IMR-90 (cell line): ENCODE measurements around the gene KLHL14.
"Not testable (repeated sequence)": the region's sequence is repeated elsewhere in the genome, so short reads cannot be mapped to it uniquely, and the experiment has no call there.

Source experiments
- POLR2A ChIP-seq: IDR thresholded peaks from 2 replicates; pipeline ENCODE4 v1.6.1; 2012; ENCODE audit warnings: mild to moderate bottlenecking, low read depth, low read length
- RFX5 ChIP-seq: IDR thresholded peaks from 2 replicates; pipeline ENCODE4 v1.8.0; 2012; ENCODE audit warnings: low read depth, mild to moderate bottlenecking, low read length, moderate library complexity
- TF ChIP-seq, protein P1 (sequence below): conservative IDR thresholded peaks from 2 replicates; pipeline ENCODE4 v1.5.1; 2012; ENCODE audit warnings: mild to moderate bottlenecking, low read depth, low read length, improper control_type of control experiment
- TF ChIP-seq, protein P2 (sequence below): fragments of 150-350 bp; IDR thresholded peaks from 2 replicates; pipeline ENCODE4 v1.6.1; 2016; ENCODE audit warnings: low read depth, mild to moderate bottlenecking, low read length, moderate library complexity, borderline replicate concordance

DNA sequence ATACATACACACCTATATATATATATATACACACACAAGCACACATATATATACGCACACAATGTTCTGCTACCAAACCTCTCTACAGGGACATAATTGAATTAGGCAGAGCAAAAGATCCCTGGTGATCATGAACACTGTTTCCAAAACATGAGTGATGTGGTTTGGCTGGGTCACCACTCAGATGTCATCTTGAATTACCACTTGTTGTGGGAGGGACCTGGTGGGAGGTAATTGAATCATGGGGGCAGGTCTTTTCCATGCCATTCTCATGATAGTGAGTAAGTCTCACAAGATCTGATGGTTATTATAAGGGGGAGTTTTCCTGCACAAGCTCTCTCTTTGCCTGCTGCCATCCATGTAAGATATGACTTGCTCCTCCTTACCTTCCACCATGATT, 135.2 kb downstream of the KLHL14 start:
- TF ChIP-seq, protein P1, sequence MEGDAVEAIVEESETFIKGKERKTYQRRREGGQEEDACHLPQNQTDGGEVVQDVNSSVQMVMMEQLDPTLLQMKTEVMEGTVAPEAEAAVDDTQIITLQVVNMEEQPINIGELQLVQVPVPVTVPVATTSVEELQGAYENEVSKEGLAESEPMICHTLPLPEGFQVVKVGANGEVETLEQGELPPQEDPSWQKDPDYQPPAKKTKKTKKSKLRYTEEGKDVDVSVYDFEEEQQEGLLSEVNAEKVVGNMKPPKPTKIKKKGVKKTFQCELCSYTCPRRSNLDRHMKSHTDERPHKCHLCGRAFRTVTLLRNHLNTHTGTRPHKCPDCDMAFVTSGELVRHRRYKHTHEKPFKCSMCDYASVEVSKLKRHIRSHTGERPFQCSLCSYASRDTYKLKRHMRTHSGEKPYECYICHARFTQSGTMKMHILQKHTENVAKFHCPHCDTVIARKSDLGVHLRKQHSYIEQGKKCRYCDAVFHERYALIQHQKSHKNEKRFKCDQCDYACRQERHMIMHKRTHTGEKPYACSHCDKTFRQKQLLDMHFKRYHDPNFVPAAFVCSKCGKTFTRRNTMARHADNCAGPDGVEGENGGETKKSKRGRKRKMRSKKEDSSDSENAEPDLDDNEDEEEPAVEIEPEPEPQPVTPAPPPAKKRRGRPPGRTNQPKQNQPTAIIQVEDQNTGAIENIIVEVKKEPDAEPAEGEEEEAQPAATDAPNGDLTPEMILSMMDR = not testable (repeated sequence)
- TF ChIP-seq POLR2A, RFX5: not testable (repeated sequence)
- TF ChIP-seq, protein P2, sequence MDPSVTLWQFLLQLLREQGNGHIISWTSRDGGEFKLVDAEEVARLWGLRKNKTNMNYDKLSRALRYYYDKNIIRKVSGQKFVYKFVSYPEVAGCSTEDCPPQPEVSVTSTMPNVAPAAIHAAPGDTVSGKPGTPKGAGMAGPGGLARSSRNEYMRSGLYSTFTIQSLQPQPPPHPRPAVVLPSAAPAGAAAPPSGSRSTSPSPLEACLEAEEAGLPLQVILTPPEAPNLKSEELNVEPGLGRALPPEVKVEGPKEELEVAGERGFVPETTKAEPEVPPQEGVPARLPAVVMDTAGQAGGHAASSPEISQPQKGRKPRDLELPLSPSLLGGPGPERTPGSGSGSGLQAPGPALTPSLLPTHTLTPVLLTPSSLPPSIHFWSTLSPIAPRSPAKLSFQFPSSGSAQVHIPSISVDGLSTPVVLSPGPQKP = not testable (repeated sequence)
